ENCODE results near the gene C3orf70.

GRCh38 chr3:185070491-185071286 is 82.2 kb downstream of the C3orf70 start:
- TF ChIP-seq POLR2A (IDR thresholded peaks at IDR 0.05; ENCODE audit: low read depth, low read length) (no peak), POLR2AphosphoS5 (IDR thresholded peaks at IDR 0.05; ENCODE audit: low read depth, low read length) (no peak), PAX5 (IDR thresholded peaks at IDR 0.05; ENCODE audit: insufficient read depth, low read length, severe bottlenecking) (no peak), TAF1 (IDR thresholded peaks at IDR 0.05; ENCODE audit: low read depth, low read length) (no peak)
